Mammary epithelial cell (primary cell): ENCODE measurements around the gene ATRNL1.

Source experiments
- CTCF ChIP-seq, 2 donors: IDR thresholded peaks in 1 of 2; conservative IDR thresholded peaks in 1 of 2; 2 replicates each; pipeline ENCODE4 v1.5.1; 2011 to 2012; ENCODE audit warnings: inconsistent platforms in 2 of 2, low read length in 2 of 2, mild to moderate bottlenecking in 2 of 2, control low read depth in 1 of 2, low read depth in 1 of 2; ENCODE audit not compliant: insufficient read depth in 1 of 2; ENCODE audit errors: extremely low read depth in 1 of 2
- EZH2 ChIP-seq: IDR thresholded peaks from 2 replicates; pipeline ENCODE4 v1.6.1; 2012; ENCODE audit warnings: low read length, inconsistent platforms, borderline replicate concordance

- TF ChIP-seq CTCF (conservative IDR thresholded peaks at IDR 0.05 in 1 of 2, IDR thresholded peaks at IDR 0.05 in 1 of 2; ENCODE audit: extremely low read depth in 1 of 2, insufficient read depth in 1 of 2, low read depth in 1 of 2, low read length in 2 of 2) (no peak), EZH2 (no peak)
These were observed 839.9 kb downstream of the ATRNL1 start for GRCh38 chr10:115933098-115933497.
